NT2/D1 (cell line): Measurements from ENCODE around the gene ZNF710.

ENCODE experiments used
- SUZ12 ChIP-seq: IDR thresholded peaks from 2 replicates; pipeline ENCODE4 v1.6.1; 2011; ENCODE audit not compliant: insufficient read length, insufficient read depth; ENCODE audit errors: extremely low read depth
- YY1 ChIP-seq: IDR thresholded peaks from 2 replicates; pipeline ENCODE4 v1.6.1; 2011; ENCODE audit not compliant: insufficient read length, insufficient read depth
- ZNF274 ChIP-seq: IDR thresholded peaks from 2 replicates; pipeline ENCODE4 v1.6.1; 2011; ENCODE audit warnings: mild to moderate bottlenecking, low read depth, low read length

GRCh38 chr15:90030376-90030775 lies 29.3 kb downstream of the ZNF710 start:
- TF ChIP-seq ZNF274: no peak
- no peak for TF ChIP-seq SUZ12
- no peak for TF ChIP-seq YY1
